IPS-11a (cell line): ENCODE measurements around the gene AQP5.

ENCODE experiments used
- H3K4me3 ChIP-seq: one replicate; pipeline ENCODE4 v1.5.1; 2013; ENCODE audit warnings: low read depth, low read length, control low read depth

The AQP5 gene

GRCh38 chr12:49963976-49964815 lies 2.5 kb downstream of the AQP5 start:
- no peak overlapping the region for H3K4me3 ChIP-seq

GRCh38 chr12:49964849-49965624 lies 3.4 kb downstream of the AQP5 start:
- H3K4me3 ChIP-seq: no peak overlapping the region

- H3K4me3 ChIP-seq: no peak overlapping the region
These were observed 4.2 kb downstream of the AQP5 start for GRCh38 chr12:49965836-49966235.

DNA sequence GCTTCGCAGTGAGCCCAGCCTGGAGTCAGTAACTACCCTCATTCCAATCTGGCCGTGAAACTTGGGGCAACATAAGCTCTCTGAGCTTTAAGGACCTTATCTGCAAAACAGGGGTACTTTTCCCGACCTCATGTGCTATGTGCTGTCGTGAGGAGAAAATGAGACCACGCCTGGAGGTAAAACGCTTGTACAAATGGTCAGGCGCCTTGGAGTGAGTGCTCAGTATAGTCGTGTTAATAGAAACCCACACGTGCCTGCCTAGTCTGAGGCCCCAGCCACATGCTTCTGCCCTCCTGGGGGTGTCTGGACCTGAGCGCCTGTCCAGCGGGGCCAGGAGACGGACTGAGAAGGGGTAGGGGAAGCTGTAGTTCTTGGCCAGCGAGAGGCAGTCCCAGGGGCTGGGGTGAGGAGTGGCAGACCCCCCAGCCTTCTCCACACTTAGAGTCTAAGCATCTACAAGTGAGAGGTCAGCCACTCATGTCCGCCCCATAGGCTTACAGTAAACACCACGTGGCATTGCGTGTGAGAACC lies 4.9 kb downstream of the AQP5 start:
- H3K4me3 ChIP-seq: no peak overlapping the region

- H3K4me3 ChIP-seq: peak overlapping the region; percentile 18
These were observed 5.5 kb downstream of the AQP5 start for GRCh38 chr12:49967042-49967776.

DNA sequence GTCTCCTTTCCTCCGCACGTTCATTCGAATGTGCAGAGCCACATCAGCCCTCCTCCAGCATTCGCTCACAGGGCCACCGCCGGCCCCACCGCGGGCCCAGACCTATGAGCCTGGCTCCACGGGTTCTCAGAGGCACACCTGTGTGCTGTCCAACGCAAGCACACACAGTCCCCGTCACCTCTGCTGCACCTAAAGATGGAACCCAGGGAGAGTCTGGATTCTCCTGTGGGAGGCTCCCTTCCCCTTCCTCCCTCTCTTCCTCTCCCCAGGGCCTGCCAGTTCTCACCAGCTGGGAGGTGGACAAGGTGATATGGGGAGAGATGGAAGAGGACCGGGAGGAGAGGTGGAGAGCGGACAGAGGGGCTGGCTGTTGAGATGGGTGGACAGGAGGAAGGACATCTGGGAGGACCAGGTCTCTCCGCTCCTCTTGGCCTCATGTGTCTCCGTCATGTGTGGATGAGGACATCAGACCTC lies 6.1 kb downstream of the AQP5 start:
- H3K4me3 ChIP-seq: peak overlapping the region; percentile 18

DNA sequence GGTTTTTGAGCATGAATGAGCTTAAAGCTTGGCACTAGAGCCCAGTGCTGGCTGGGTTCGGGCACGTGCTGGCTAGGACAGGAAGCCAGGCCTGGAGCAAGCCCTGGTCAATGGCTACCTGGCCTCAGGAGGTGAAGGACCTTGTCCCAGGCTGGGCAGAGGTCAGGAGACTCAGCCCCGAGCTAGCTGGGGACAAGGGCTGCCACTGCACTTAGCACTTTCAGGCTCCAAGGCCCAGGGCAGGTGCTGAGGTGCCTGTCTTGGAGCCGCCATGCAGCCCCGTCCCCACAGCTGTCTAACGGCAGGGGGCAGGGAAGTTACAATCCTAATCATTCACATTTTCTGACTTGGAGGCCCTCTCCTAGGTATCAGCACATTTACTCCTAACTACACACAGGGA lies 6.8 kb downstream of the AQP5 start:
- no peak overlapping the region for H3K4me3 ChIP-seq

DNA sequence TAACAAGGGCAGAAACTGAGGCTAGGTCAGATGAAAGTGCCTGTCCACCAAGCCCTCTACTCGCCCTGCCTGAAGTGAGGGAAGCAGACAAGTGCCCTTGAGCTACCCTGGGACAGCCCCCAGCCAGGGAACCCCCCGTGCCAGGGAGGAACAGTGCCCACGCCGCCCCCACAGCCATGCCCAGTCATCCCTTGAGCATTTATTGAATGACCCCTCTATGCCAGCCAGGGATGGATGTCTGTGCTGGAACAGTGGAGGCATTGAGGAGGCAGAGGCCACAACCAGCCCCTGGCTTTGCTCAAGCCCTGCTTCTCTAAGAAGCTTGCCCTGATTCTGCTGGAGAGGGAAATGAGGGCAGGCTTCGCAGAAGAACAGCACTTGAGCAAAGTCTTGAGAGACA lies 7.4 kb downstream of the AQP5 start:
- no peak overlapping the region for H3K4me3 ChIP-seq

GRCh38 chr12:49969651-49970429 lies 8.2 kb downstream of the AQP5 start:
- H3K4me3 ChIP-seq: no peak overlapping the region

DNA sequence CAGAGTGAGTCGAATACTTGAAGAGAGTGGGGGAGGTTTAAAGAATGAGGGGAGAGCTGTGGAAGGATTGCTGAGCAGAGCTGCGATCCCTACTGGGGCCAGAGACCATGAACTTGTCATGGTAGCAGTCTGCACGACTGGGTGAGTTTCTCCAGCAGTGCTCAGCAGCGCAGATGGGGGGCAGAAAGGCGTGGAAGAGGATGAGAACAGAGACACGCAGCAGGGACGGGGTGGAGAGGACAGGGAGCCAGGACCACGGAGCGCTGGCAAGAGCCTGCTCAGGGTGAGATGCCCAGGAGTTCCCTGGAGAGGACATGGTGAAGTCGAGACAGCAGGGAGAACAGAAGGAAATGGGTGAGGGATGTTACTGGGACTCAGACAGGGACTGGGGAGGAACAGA lies 9.0 kb downstream of the AQP5 start:
- H3K4me3 ChIP-seq: no peak overlapping the region

GRCh38 chr12:49971141-49971540 lies 9.5 kb downstream of the AQP5 start:
- H3K4me3 ChIP-seq: no peak overlapping the region

DNA sequence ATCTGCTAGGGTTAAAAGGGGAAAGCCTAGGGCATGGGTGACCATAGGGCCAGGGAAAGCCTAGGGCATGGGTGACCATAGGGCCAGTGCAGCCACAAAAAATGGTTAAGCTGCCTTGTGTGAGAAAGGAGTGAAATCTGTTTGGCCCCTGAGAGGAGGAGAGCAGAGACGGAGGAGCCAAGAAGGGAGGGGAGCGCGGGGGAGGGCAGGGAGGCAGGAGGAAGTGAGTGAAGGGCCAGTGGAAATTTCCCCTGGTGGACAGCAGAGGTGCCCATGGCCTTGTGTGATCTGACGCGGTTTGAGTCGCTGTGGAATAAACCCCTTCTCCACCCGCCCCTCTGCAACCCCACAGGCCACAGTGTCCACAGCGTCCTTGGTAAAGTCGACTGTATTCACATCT lies 10.5 kb downstream of the AQP5 start:
- H3K4me3 ChIP-seq: no peak overlapping the region

GRCh38 chr12:49972641-49973360 lies 11.1 kb downstream of the AQP5 start, which contains the start of gene AQP6:
Gene AQP6, plus strand, starts transcription at chr12:49972947. Its CDS starts 227 bp downstream, at chr12:49973174.
- H3K4me3 ChIP-seq: no peak within 1 kb of the TSS

GRCh38 chr12:49973361-49973830 lies 11.7 kb downstream of the AQP5 start:
- no peak overlapping the region for H3K4me3 ChIP-seq

DNA sequence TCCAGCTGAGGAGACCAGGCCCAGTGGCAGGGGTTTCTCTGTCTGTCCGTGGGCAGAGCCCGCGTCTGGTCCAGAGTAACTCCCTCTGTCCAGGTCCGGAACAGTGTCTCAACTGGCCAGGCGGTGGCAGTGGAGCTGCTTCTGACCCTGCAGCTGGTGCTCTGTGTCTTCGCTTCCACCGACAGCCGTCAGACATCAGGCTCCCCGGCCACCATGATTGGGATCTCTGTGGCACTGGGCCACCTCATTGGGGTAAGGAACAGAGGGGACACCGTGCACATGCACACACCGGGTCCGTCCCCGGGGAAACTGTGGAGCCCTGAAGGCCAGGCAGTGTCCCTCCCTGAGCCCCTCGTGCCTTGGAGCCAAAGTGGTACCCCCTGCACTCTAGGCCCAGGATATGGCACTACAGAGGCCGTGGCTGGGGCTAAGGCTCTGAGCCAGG lies 12.6 kb downstream of the AQP5 start:
- H3K4me3 ChIP-seq: no peak overlapping the region

DNA sequence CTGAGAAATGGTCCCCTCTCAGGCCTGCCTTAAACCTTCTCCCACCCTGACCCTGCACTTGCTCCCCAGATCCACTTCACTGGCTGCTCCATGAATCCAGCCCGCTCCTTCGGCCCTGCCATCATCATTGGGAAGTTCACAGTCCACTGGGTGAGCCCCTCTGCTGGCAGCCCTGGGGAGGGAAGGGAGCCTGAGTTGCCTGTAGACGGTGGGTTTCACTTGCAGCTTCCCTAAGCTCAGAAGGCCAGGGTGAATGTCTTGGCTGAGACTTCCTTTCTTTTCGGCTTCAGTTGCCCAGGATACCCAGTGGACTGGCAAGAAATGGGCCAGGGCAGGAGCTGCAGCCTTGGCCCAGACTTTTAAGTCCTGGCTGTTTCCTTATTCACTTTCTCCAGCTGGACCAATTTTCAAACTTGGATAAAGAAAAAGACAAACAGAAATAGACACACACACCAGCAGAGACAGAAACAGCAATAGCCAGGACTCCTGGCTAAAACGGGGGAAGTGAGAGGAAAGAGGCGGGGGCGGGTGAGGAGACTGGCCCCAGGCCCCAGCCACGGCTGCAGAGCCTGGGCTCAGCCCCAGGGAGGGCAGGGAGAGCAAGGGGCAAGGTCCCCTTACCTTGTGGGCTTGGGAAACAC lies 13.1 kb downstream of the AQP5 start:
- H3K4me3 ChIP-seq: no peak overlapping the region

GRCh38 chr12:49975318-49975761 lies 13.7 kb downstream of the AQP5 start:
- no peak overlapping the region for H3K4me3 ChIP-seq

DNA sequence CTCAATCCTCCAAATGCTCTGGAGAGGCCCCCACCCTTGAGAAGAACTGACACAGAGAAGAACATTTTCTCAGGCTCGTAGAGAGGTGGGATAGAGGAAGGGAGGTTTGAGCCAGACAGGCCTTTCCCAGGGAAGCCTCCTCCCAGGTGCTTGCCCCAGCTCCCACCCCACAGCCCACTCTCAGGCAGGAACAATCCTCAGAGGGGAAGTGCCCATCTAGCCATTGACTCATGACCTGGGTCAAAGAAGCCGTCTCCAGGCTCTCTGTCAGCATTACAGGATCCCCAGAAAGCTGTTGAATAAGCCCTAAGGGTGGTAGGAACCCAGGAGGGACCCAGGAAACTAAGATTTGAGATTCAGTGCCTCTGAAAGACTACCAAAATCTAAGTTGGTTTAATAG lies 14.9 kb downstream of the AQP5 start:
- no peak overlapping the region for H3K4me3 ChIP-seq

GRCh38 chr12:49978125-49978524 lies 16.5 kb downstream of the AQP5 start:
- no peak overlapping the region for H3K4me3 ChIP-seq
